Forelimb muscle (tissue), 1 donor: ENCODE measurements around the gene ENOX2. TPM values are rescaled to one million over a fixed set of nuclear protein-coding genes. Genes with fewer than 3 reads are reported as not detected.

Source experiments
- DNase-seq: peaks from one replicate; pipeline ENCODE4 v3.0.0-alpha.2; 2013; ENCODE audit warnings: low read depth
- polyA plus RNA-seq: library from polyadenylated mRNA; unstranded; fragments of 120-200 nt; gene quantifications from one replicate; pipeline ENCODE4 v1.2.1, GENCODE V29; 2013; ENCODE audit not compliant: insufficient read length

Gene ENOX2
- polyA plus RNA-seq, 1 donor: 9.7 TPM

DNA sequence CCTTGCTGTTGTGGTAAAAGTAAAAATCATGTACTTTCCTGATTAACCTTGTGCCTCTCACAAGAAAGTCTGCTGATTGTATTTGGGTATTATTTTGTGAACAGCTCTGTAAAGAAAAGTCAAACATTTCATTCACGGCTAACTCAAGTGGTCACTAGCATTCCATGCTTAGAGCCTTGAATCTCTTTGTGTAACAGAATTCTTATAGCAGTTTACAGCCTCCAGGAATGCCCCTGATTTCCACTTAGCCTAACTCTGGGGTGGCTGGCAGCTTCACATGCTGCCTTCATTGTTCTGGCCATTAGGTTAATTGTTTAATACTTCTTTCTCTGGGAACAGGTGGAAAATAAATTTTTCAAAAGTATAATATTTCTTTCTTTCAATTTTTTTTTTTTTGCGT is 274.5 kb downstream of the ENOX2 start:
- DNase-seq: no peak

DNA sequence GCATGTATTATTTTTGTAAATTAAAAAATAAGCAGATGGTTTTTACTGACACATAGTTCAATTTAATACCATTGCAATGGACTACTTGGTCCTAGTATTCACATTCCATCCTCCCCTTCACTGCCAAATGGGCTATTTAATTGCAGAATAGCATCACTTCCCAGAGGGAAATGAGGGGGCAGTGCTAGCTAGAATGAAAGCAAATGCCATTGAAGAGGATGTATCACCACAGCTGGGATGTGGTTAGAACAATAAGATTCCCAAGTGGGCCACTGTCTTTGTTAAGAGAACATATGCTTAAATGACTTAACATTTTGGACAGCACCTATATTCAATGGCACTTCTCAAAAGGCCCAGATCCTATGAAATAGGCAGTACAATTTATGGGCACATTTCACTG is 276.5 kb downstream of the ENOX2 start:
- DNase-seq: no peak

DNA sequence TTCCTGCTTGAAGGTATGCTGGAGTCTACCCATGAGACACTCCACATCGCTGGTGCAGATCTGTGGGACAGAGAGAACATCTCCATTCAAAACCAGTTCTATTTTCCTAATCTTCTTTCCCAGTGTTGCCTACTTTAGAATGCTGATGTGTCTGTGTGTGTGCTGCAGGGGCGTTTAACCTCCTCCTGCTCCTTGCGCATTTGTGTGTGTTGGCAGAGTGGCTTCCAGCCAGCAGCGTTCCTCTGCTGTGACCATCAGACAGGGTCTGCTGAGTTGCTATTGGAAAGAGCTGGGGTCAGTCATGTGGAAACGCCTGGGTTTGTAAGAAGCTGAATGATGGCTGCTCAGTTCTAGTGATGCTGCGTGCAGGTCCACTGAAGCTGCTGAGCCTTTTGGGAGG is 277.6 kb downstream of the ENOX2 start:
- no peak for DNase-seq

DNA sequence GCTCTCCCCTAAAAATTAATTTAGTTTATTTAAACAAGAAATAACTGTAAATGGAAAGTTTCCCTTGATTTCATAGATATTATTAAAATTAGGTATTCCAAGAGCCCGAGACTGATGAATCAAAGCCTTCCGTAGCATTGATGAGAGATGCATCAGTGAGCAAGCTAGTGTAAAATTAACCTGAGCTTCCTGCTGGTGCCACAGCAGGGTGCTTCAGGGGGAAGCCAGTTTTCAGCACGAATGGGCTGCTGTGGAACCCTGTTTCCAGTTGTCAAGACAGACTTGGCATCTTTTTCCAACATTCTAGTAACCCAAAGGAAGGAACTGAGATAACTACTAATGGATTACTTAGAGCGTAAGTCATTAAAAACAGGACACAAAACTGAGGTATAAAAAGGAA is 279.5 kb downstream of the ENOX2 start:
- DNase-seq: no peak

DNA sequence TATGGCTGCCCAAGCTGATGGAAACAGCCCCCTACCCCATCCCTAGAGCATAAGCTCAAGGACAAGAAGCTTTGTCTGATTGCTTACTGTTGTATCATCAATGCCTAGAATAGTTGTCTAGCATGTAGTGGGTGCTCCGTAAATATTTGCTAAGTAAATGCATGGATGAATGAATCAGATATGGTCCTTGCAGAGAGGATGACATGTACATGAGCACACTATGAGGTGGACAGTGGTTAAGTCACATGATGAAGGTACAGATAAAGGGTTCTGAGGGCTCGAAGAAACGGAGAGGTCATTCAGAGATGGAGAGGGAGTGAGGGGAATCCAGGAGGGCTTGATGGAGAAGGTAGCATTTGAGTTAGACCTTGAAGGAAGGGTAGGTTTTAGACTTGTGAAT is 287.1 kb downstream of the ENOX2 start:
- no peak for DNase-seq

DNA sequence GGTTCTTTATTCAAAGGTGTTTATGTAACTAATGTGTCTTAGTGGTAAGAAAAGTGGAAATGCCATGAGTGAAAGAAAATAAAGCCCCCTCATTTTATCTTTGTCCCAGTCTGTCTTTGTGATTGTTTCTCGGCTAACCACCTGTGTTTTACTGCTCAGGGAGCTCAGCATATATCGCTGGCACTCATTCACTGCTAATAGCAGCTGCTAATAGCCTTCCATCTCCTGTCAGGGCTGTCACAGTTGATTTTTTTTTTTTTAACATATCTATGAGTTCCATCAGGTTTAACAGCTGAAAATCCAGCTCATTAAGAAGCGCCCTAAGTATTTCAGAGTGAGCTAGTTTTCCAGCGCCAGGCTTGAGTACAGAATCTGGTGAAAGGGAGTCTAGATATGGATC is 295.6 kb downstream of the ENOX2 start:
- DNase-seq: no peak

DNA sequence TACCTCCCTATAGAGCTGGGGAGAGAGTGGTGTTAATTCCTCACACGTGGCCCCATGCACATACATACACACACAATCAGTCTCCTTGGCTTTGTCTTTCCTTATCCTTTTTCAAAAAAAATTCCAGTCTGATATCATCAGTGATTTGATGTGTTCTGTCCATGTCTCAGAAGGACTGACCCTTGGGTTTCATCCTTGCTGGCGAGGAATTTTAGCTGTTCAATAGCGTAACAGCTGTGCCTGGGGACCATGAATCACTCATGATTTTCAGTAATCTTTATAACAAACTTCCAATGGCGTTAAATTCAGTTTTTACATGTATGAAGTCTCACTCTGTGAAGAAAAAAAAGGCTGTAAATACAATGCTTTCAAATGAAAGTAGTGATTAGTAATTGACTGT is 296.6 kb downstream of the ENOX2 start:
- no peak for DNase-seq

DNA sequence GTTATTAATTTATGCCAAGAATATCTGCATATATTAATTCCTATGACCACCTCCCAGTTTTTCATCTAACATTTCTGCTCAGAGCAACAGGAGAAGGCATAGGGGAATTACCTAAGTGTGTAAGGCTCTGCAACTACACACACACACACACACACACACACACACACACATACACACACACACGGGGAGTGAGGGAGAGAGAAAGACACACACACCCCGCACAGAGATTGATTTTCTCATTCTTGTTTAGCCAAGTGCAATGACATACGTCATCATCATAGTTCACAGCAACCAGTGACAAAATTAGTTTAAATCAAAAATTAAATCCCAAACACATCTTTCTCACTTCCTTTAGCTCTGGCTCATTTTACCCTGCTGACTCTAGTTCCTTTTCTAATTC is 298.1 kb downstream of the ENOX2 start:
- DNase-seq: no peak

DNA sequence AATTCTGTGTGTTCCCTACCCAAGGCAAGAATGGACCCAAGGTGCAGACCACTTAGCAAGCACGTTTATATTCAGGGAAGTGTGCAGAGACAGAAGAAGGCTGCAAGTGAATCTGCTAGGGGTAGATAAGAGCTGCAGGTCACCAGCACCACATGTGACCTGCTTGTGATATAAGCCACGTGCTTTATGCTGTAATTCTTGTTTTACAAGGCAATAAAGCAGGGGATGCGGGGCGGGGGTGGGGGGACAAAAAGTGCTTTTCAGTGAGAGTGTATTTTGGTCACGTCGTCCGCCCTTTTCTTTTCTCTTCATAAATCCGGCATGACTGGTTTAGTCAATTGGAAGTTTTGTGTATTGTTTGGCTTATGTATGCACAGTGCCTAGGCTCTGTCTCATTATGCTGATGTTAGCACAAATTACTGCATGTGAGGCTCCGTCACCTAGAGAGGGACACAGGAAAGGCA is 308.5 kb downstream of the ENOX2 start:
- no peak for DNase-seq

DNA sequence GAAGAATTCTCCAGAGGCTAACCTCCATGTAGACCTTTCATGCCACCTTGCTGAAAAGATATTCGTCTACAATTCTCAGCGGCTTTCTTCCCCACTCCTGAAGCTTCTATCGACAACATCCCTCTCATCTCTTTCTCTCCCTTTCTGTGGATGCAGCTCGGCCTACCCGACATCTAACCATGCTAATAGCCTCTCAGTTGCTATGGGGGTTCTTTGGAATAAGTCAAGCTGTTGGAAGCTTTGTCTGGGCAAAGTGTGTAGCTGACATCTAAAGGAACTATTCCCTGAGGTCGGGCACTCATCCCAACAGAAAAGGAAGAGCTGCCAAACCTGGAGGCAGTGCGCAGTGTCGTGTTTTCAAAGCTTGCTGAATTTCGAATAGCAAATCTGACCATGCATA is 309.1 kb downstream of the ENOX2 start:
- DNase-seq: no peak

DNA sequence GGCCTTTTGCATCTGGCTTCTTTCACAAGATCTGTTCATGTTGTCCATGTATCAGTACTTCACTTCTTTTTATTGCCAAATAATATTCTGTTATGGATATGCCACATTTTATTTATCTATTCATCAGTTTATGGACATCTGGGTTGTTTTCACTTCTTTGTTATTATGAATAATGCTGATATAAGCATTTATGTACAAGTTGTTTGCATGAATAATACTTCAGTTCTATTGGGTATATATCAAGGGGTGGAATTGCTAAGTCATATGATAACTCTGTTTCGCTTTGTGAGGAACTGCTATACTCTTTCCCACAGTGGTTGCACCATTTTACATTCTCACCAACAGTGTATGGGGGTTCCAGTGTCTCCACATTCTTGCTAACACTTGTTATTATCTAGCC is 310.8 kb downstream of the ENOX2 start:
- DNase-seq: no peak

DNA sequence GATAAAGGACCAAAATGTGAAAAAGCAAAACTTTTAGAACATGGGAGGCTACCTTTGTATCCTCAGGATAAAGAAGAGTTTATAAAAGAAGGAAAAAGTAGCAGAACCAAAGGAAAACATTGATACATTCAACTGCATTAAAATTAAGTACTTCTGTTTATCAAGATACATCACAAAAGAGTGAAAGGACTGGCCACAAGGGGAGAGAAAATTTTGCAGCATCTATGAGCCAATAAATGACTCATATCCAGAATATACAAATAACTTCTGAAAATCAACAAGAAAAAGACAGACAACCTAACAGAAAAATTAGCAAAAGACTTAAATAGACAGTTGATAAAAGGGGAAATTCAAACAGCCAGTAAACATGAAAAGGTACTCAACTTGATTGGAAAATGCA is 324.1 kb downstream of the ENOX2 start:
- DNase-seq: no peak

DNA sequence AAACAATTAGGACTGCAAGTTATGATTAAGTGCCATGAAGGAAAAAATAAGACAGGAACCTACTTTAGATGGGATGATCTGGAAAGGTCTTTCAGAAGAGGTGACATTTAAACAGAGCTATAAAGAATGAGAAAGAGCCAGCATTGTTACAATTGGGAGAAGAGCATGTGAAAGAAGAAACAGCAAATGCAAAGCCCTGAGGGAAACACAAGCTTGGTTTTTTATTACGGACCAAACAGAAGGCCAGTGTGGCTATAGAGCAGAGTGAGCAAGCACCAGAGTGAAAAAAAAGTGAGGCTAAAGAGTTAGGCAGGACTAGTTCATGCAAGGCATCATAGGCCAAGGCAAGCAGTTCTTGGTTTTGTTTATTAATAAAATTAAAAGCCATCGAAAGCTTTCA is 325.6 kb downstream of the ENOX2 start:
- no peak for DNase-seq

DNA sequence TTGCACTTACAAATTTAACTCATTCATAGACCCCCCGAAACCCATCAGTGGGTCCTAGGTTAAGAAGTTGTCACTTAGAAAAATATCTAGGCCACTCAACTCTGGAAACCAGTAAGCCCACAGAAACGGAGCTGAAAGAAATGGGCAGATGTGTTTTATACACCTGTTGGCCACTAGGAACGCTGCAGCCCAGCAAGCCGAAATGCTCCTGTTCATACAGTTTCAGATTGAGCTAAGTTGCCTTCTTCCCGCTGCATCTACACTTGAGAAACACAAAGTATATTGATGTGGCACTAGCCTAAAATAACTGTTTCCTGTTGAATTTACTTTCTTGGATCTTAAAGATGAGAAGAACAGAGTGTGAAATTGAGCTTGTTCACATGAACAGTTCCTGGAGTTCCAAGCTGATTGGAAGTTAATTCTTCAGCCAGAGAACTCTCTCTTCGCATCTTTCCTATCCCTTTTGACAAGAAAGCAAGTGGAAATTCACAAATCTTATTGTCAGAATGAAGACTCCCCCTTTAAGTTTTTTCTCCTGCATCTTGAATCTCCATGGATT is 327.1 kb downstream of the ENOX2 start:
- DNase-seq: no peak

Other genes starting within 250 kb of the ENOX2 start
- 520 TPM for gene ARHGAP36, start 155.1 kb upstream of the ENOX2 start, polyA plus RNA-seq